NCI-H82 treated with DMSO at 0.1 percent for 48 hours (cell line): ENCODE results near the gene BCL11A.

ENCODE experiments used
- DNase-seq: peaks from one replicate; lab custom pipeline; 2025; ENCODE audit not compliant: unreplicated experiment; lab: John Stamatoyannopoulos, UW

Gene BCL11A

GRCh38 chr2:60553495-60554073, at the start of gene BCL11A:
BCL11A (minus strand) TSS chr2:60553654; CDS start chr2:60553270, 384 bp downstream.
- peak; percentile 88 for DNase-seq

GRCh38 chr2:60602828-60603532, 49.5 kb upstream of the BCL11A start:
- DNase-seq = no peak

GRCh38 chr2:60602388-60602787, 48.9 kb upstream of the BCL11A start:
- no peak for DNase-seq

GRCh38 chr2:60598271-60598670, 44.8 kb upstream of the BCL11A start:
- DNase-seq = no peak

GRCh38 chr2:60597346-60597745, 43.9 kb upstream of the BCL11A start:
- no peak for DNase-seq

GRCh38 chr2:60596411-60596810, 43.0 kb upstream of the BCL11A start:
- DNase-seq = no peak

GRCh38 chr2:60595953-60596352, 42.5 kb upstream of the BCL11A start:
- DNase-seq = no peak

- DNase-seq = no peak
These were observed 35.6 kb upstream of the BCL11A start for GRCh38 chr2:60589104-60589503.

GRCh38 chr2:60586081-60586480, 32.6 kb upstream of the BCL11A start:
- no peak for DNase-seq

- DNase-seq = no peak
These were observed 31.8 kb upstream of the BCL11A start for GRCh38 chr2:60585276-60585675.

GRCh38 chr2:60583604-60584003, 30.1 kb upstream of the BCL11A start:
- DNase-seq = no peak

- DNase-seq = no peak
These were observed 28.2 kb upstream of the BCL11A start for GRCh38 chr2:60581433-60582282.

- no peak for DNase-seq
These were observed 24.3 kb upstream of the BCL11A start for GRCh38 chr2:60577682-60578283.

GRCh38 chr2:60573251-60573650, 19.8 kb upstream of the BCL11A start:
- no peak for DNase-seq

GRCh38 chr2:60570251-60570650, 16.8 kb upstream of the BCL11A start:
- DNase-seq = no peak

GRCh38 chr2:60569680-60570111, 16.2 kb upstream of the BCL11A start:
- no peak for DNase-seq

GRCh38 chr2:60567919-60568768, 14.7 kb upstream of the BCL11A start:
- DNase-seq = peak; percentile 70

GRCh38 chr2:60567096-60567495, 13.6 kb upstream of the BCL11A start:
- no peak for DNase-seq

GRCh38 chr2:60565472-60565871, 12.0 kb upstream of the BCL11A start:
- no peak for DNase-seq
